C4-2B (cell line): ENCODE data around the gene SCLT1.

Experiments used
- H3K27ac ChIP-seq: fragments of 450-650 bp; 2 replicates; pipeline ENCODE4 v1.5.1; 2017
- ZFX ChIP-seq: fragments of 450-650 bp; IDR thresholded peaks from 2 replicates; pipeline ENCODE4 v1.6.1; 2017
- TF ChIP-seq, protein P1 (sequence below): fragments of 450-650 bp; conservative IDR thresholded peaks from 2 replicates; pipeline ENCODE4 v1.5.1; 2017; ENCODE audit warnings: mild to moderate bottlenecking

The SCLT1 gene

DNA sequence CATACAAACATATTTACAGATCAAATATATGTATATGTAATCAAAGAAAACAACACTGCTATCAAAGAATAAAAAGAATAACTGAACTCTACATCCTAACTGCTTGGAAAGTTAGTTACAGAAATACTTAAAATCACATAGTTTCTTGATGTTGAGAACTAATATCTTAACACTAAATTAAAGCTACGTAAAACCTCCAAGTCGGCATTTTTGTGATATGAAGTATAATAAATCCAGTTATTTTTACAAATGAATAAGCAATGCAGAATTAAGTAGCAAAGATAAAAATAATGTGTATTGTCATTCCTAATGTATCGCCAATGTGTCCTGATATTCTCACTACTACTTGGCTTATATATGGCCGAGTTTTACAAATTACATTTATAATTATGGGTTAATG lies 215.4 kb downstream of the SCLT1 start:
- no peak overlapping the region for H3K27ac ChIP-seq
- TF ChIP-seq ZFX, result no peak
- TF ChIP-seq, protein P1, sequence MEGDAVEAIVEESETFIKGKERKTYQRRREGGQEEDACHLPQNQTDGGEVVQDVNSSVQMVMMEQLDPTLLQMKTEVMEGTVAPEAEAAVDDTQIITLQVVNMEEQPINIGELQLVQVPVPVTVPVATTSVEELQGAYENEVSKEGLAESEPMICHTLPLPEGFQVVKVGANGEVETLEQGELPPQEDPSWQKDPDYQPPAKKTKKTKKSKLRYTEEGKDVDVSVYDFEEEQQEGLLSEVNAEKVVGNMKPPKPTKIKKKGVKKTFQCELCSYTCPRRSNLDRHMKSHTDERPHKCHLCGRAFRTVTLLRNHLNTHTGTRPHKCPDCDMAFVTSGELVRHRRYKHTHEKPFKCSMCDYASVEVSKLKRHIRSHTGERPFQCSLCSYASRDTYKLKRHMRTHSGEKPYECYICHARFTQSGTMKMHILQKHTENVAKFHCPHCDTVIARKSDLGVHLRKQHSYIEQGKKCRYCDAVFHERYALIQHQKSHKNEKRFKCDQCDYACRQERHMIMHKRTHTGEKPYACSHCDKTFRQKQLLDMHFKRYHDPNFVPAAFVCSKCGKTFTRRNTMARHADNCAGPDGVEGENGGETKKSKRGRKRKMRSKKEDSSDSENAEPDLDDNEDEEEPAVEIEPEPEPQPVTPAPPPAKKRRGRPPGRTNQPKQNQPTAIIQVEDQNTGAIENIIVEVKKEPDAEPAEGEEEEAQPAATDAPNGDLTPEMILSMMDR, result no peak

DNA sequence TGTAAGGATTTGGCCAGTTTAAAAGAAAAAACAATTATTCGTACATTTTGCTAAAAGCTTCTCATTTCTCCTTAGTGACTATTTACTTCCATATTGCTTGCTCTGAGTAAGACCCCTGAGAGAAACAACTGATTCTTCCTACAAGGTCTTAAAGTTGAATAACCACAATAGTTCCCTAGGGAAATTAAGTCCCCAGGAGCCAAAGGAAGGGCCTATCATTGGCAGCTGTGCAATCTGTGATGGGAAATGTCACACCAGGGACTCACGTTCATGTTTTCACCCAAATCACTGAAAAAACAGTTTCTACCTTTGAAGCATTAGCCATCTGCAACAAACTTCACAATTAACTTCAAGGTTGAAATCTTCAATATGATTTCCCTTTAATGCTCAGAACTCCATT lies 217.1 kb downstream of the SCLT1 start:
- TF ChIP-seq, protein P1, result no peak
- TF ChIP-seq ZFX, result no peak
- H3K27ac ChIP-seq, result no peak overlapping the region

DNA sequence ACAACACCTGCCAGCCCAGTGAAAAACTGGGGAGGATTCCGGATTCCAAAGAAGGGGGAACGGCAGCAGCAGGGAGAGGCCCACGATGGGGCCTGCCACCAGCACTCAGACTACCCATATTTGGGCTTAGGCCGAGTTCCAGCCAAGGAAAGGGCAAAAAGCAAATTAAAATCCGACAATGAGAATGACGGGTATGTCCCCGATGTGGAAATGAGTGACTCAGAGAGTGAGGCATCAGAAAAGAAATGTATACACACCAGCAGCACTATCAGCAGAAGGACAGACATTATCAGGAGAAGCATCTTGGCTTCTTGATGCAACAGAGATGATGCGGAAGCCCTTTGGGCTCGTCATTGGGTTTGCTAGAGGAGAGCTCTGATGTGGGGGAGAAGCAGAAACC lies 221.4 kb downstream of the SCLT1 start:
- no peak for TF ChIP-seq ZFX
- TF ChIP-seq, protein P1, result no peak
- no peak overlapping the region for H3K27ac ChIP-seq

DNA sequence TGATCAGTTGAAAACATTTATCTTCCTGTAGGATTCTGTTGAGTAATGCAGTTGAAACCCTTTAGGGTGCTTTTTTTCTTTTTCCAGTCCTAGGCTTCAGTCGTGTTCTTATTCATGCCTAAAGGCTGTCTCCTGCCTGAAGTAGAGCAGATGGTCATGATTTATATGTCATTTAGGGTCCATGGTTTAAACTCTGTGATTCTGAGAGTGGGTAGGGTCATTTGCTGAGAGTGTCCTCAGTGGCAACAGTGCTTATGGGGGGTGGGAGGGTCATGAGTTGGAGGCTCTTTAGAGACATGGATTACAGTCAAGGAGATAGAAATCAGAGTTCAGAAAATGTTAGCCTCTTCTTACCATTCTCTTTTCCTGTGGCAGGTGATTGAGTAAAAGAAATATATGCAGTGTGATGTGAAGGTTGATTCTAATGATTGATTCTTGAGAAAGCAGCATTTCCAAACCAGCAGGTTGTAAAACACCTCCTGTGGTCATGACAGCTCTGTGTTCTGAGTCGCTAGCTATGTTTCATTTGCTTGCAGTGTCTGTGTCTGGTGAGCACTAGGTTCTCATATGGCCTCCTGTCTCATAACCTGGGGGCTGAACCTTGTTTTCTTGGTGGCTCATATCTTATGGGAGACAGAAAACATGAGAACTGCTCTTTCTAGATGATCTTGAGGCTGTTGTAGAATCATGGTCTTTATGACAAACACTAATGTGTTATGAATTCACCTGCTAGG lies 223.4 kb downstream of the SCLT1 start:
- no peak overlapping the region for H3K27ac ChIP-seq
- TF ChIP-seq, protein P1, result no peak
- no peak for TF ChIP-seq ZFX

DNA sequence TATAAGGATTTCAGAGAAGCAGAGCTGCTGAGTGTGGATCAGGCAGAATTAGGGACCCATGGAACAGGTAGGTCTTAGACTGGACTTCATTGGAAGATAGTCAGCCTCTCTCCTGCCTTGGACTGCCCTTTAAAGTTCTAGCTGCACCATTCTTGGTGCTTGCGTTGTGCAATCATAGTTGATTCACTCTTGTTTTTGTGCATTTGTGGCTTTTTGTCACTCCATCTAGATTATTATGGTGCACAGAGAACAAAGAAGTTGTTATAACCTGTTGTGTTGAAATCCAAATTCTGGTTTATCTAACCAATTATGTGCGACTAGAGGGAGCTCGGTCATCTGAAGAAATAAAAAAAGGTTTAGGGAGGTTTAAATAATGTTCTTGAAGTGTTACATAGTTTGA lies 224.6 kb downstream of the SCLT1 start:
- TF ChIP-seq, protein P1, result no peak
- TF ChIP-seq ZFX, result no peak
- no peak overlapping the region for H3K27ac ChIP-seq

DNA sequence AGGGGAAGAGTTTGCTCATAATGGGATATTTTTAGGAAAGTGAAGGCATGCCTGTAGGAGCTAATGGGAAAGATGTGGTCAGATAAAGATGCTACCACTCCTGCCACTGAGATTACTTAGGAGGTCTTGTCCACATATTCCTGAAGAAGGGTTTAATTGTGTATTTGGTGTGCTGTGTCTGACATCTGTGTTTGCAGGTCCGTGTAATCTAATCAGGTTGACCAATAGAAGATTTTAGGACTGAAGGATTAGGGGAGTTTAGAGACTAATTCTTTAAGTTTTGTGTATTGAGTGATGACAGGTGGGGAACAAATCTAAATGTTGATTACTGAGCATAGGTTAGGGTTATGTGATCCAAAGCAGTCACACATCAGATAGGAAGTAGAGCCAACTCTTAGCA lies 226.6 kb downstream of the SCLT1 start:
- no peak overlapping the region for H3K27ac ChIP-seq
- TF ChIP-seq ZFX, result no peak
- TF ChIP-seq, protein P1, result no peak

DNA sequence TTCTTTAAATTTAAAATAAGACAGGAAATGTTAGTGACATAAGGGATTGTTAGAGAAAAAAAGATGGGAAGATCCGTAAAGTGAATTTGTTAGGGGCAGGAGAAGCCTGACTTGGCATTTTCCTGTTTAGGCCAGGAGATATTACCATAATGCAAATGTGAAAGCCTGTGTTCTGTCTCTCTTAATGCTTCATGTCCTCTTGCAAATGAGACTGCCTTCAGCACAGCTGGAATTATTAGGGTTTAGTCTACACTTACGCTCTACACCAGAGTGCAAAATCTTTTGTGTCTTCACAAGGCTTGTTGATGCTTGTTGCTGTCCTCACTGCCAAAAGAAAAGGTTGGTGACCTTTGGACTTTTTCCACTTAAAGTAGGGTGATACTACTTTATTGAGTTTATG lies 227.1 kb downstream of the SCLT1 start:
- H3K27ac ChIP-seq, result no peak overlapping the region
- no peak for TF ChIP-seq ZFX
- TF ChIP-seq, protein P1, result no peak
